HG02759 (cell line): Measurements from ENCODE around the gene TIMELESS.
"Not testable (repeated sequence)": the region's sequence is repeated elsewhere in the genome, so short reads cannot be mapped to it uniquely, and the experiment has no call there.

Experiments used
- ATAC-seq: cut with Tn5 transposase; IDR thresholded peaks from one replicate; pipeline ENCODE4 v1.9.1; 2021; ENCODE audit warnings: mild to moderate bottlenecking, moderate library complexity; ENCODE audit not compliant: unreplicated experiment

Gene TIMELESS

GRCh38 chr12:56469007-56469930, 20.0 kb upstream of the TIMELESS start:
- ATAC-seq: no peak

- ATAC-seq: peak; percentile 94
These were observed 19.2 kb upstream of the TIMELESS start, which contains the start of gene SPRYD4 for GRCh38 chr12:56468216-56469006. SPRYD4 (plus strand) TSS chr12:56468578; CDS start chr12:56468592, 14 bp downstream.

- ATAC-seq: no peak
These were observed 13.3 kb upstream of the TIMELESS start for GRCh38 chr12:56462565-56462964.

GRCh38 chr12:56461235-56462159, 12.3 kb upstream of the TIMELESS start:
- no peak for ATAC-seq

- no peak for ATAC-seq
These were observed 8.6 kb upstream of the TIMELESS start for GRCh38 chr12:56457817-56458216.

- no peak for ATAC-seq
These were observed 5.3 kb upstream of the TIMELESS start, which contains the start of gene MIP for GRCh38 chr12:56454557-56454956. MIP (minus strand) TSS chr12:56454657; CDS start chr12:56454613, 44 bp downstream.

- no peak for ATAC-seq
These were observed 1.9 kb upstream of the TIMELESS start for GRCh38 chr12:56451147-56451546.

GRCh38 chr12:56450241-56450640, 1.0 kb upstream of the TIMELESS start:
- no peak for ATAC-seq

- no peak for ATAC-seq
These were observed 377 bp upstream of the TIMELESS start for GRCh38 chr12:56449622-56449984.

GRCh38 chr12:56443208-56443607, 6.0 kb downstream of the TIMELESS start:
- not testable (repeated sequence) for ATAC-seq

GRCh38 chr12:56437430-56438176, 11.6 kb downstream of the TIMELESS start:
- no peak for ATAC-seq

GRCh38 chr12:56434828-56435227, 14.4 kb downstream of the TIMELESS start:
- no peak for ATAC-seq

- ATAC-seq: no peak
These were observed 17.4 kb downstream of the TIMELESS start for GRCh38 chr12:56431850-56432249.

- ATAC-seq: no peak
These were observed 17.9 kb downstream of the TIMELESS start for GRCh38 chr12:56431288-56431687.

GRCh38 chr12:56425940-56426438, 23.2 kb downstream of the TIMELESS start:
- no peak for ATAC-seq

- no peak for ATAC-seq
These were observed 24.0 kb downstream of the TIMELESS start for GRCh38 chr12:56425193-56425592.

- no peak for ATAC-seq
These were observed 28.8 kb downstream of the TIMELESS start for GRCh38 chr12:56420411-56420810.

- ATAC-seq: no peak
These were observed 31.5 kb downstream of the TIMELESS start for GRCh38 chr12:56417739-56418138.

GRCh38 chr12:56414401-56414800, 34.8 kb downstream of the TIMELESS start:
- no peak for ATAC-seq

- ATAC-seq: no peak
These were observed 35.8 kb downstream of the TIMELESS start for GRCh38 chr12:56413392-56413791.
